NCI-H2107 treated with DMSO at 0.1 percent for 48 hours (cell line): Measurements from ENCODE around the gene ASAP3.

Experiments used
- DNase-seq: peaks from one replicate; lab custom pipeline; 2025; ENCODE audit not compliant: unreplicated experiment; lab: John Stamatoyannopoulos, UW

Gene ASAP3

GRCh38 chr1:23478896-23479665 lies 4.9 kb downstream of the ASAP3 start:
- no peak for DNase-seq

- no peak for DNase-seq
These were observed 6.4 kb downstream of the ASAP3 start for GRCh38 chr1:23477359-23478144.

- no peak for DNase-seq
These were observed 8.3 kb downstream of the ASAP3 start for GRCh38 chr1:23475641-23476040.

GRCh38 chr1:23475134-23475628 lies 8.8 kb downstream of the ASAP3 start:
- DNase-seq: no peak

GRCh38 chr1:23473037-23473800 lies 10.8 kb downstream of the ASAP3 start:
- DNase-seq: no peak

DNA sequence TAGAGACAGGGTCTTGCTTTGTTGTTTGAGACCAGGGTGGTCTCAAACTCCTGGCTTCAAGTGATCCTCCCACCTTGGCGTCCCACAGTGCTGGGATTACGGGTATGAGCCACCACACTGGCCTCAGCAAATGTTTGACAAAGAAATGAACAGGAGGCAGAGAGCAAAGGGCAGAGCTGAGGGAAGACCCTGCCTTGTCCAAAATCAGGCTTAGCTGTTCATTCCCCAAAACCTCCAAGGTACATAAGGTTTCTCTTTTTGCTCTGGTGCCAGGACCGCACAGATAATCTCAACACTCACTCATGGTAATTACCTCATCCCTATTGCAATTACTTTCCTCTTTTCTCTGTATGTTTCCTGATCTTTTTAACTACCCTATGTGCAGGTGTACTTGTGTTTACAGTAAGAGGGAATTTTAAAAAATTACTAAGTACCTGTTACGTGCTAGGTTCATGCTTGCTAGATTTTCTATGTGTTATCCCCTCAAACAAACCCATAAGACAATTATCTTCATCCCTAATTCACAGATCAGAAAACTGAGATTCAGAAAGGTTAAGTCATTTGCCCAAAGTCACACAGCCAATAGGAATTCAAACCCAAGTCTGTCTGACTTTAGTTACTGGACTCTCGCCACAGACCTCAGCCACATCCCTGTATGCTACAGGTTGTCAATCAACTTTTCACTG lies 11.5 kb downstream of the ASAP3 start:
- DNase-seq: no peak

- DNase-seq: no peak
These were observed 12.4 kb downstream of the ASAP3 start for GRCh38 chr1:23471473-23472075.

DNA sequence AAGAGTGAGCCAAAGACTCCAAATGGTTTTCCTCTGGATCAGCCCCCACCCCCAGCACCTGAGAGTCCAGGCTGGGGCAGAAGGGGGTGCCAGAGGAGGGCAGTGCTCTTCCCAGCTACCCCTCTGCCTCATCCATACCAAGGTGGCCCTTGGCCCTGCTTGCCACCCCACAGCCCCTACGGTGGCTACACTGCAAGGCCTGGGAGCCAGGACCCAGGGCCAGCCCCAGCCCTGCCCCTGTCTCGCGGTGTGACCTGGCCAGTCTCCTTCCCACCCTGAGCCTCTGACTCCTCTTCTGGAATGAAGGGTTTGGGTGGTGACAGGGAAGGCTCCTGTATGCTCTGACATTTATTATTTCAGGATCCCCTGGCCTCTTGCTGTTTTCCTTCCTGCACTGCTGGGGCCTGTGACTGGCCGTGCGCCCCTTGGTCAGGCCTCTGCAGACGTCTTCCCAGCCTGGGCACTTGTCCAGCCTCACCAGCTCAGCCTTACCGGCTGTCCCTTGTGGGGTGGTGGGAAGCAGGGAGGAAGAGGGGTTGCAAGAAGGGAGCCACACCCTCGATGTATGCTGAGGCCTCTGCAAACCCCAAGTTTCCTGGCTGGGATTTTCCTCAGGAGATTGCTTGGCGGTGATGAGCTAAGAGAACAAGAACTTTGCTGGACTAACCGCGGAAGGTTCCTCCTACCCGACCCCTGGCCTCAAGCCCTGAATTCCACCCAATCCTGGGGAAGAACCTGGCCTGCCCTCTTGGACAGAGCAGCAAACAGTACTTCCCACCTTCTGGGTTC lies 13.5 kb downstream of the ASAP3 start:
- no peak for DNase-seq

GRCh38 chr1:23469372-23469982 lies 14.5 kb downstream of the ASAP3 start:
- DNase-seq: no peak

DNA sequence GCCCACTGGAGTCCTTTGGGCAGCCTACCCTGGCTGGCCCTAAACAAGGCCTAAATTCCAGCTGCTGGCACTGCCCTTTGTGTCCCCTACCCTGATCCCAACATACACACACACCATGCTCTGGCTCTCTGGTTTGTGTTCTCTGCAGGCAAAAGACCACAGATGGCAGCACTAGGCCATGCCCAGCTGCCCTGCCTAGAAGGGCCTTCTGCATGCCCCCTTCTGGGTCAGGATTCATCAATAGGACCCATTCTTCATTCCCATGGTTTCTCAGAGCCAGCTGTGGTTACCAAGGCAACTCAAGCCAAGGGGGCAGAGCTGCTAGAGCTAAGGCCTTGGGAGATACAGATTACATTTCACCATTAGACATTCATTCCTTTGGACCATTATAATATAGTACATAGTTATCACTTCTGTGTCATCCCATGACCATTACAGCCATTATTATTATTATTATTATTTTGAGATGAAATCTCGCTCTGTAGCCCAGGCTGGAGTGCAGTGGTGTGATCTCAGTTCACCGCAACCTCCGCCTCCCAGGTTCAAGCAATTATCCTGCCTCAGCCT lies 17.5 kb downstream of the ASAP3 start:
- no peak for DNase-seq

DNA sequence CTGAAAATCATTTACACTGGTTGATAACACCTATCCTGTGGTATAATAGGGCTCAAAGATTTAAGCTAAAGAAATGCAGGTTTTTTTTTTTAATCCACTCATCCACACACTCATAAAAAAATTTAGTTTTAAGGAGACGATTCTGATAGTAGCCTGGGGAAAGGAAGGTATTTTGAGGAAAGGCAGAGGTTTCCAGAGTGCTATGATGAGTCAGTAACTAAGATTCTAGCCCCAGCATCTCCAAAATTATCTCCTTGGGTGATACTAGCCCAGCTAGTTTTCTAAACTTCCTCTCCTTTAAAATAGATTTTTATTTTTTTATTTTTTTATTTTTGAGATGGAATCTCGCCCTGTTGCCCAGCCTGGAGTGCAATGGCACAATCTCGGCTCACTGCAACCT lies 20.7 kb downstream of the ASAP3 start:
- no peak for DNase-seq

DNA sequence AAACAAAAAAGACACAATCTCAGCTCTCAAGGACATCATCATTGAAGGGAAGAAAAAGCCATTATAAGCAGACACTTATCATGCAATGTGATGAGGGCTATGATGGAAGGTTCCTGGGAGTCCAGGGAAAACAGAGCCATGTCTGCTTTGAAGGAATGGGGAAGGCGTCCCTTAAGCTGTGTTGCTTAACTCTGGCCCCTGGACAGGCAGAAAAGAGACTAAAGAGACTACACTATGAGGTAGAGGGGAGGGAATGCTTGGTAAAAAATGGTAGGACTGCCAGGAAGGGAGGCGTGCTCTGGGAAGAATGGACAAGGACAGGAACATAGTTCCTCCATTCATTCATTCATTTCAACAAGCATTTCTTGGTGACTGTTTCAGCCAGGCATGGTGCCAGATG lies 21.2 kb downstream of the ASAP3 start:
- no peak for DNase-seq

DNA sequence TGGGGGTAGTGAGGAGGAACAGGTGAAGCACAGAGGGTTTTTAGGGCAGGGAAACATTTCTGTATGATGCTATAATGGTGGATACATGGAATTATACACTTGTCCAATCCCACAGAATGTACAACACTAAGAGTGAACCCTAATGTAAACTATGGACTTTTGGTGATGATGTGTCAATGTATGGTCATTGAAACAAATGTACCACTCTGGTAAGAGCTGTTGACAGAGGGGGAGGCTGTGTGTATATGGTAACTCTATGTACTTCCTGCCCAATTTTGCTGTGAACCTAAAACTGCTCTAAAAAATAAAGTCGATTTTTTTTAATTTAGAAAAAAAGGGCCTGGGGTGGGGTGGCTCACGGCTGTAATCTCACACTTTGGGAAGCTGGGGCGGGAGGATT lies 22.9 kb downstream of the ASAP3 start:
- no peak for DNase-seq

DNA sequence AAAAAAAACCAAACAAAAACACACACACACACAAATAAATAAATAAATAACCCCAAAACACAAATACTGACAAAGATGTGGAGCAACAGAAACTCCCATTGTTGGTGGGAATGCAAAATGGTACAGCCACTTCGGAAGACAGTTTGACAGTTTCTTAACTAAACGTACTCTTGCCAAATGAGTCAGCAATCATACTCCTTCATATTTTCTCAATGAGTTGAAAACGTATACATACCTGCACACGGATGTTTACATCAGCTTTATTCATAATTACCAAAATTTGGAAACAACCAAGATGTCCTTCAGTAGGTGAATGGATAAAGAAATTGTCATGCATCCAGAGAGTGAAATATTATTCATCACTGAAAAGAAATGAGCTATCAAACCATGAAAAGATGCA lies 23.5 kb downstream of the ASAP3 start:
- no peak for DNase-seq

- DNase-seq: no peak
These were observed 24.6 kb downstream of the ASAP3 start for GRCh38 chr1:23459338-23459757.

DNA sequence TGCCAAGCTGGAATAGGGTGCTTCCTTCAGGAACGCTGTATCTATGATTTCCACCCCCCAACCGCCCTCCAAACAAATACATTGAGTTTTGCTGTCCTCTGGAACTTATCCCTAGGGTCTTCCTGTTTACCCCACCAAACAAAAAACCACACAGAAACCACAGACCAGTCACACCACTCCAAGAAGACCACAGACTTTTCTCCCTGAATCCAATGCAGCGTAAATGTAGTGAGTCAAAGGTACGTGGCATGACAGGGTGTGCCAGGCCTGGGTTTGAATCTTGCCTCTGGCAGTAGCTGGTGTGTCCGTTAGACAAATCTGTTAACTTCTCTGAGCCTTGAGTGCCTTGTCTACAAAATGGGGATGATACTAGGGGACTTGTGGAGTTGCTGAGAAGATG lies 27.8 kb downstream of the ASAP3 start:
- no peak for DNase-seq

DNA sequence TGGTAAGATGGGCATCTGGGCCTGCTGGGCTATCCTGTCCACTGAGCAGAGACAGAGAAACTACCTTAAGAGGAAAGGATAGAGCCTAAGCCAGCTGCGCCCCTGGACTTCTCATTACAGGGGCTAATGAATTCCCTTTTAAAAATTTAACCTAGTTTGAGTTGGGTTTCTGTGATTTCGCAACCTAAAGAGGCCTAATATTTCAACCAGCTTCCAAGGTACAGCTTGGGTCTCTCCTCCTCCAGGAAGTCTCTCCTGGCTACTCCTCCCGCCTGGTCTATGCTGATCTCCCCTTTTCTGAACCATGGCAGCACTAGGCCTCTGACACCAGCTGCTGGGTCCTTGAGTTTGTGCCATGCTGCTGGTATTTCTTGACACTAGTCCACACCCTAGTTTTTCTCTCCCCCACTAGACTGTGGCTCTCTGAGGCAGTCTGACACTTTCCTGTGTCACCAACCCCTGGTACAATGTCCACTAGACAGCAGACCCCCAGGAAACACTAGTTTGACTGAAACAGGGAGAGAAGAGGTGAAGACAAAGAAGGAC lies 30.5 kb downstream of the ASAP3 start:
- no peak for DNase-seq

DNA sequence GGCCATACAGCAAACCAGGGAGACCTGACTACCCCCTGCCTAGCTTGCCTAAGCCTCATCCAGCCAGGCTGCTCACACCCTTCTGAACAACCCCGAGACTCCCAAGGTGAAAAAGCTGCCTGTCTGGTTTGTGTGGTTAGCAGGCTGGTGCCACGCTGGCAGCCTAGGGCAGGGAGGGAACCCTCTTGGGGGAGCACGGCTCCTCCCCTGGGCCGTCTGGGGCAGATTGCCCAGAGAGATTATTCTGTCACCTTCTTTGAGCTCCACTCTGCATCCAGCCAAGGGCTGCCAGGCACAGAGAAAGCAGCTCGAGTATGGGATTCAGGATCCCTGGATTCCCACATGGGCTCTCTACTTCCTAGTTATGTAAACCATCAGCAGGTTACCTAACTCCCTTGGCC lies 32.0 kb downstream of the ASAP3 start:
- DNase-seq: peak; percentile 86

DNA sequence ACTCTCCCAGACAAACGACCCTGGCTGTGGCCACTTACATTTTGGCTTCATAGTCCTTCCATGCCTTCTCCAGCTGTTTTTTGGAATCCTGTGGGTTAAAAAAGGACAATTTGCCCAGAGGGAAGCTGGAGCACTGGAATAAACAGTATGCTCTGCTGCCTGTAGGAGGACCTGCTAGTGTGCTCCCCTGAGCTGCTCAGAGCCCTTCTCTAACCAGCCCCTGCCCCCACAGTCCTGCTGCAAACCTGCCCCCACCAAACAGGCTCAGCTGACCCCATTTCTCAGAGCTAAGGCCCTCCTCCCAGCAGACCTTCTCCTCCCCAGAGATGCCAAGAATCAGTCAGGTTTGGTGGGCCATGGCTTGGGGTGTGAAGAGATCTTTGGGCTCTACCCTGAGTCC lies 32.5 kb downstream of the ASAP3 start:
- no peak for DNase-seq
